Uterus (tissue), 2 donors: ENCODE results near the gene PIK3CD.

Experiments used
- CTCF ChIP-seq, 4 experiments: fragments of 200-600 bp in 2 of 4; fragments of 450-650 bp in 2 of 4; sonication (generic) in 2 of 4; IDR thresholded peaks; one replicate each; pipeline ENCODE4 v1.5.1; 2016 to 2019; ENCODE audit warnings: antibody characterized with exemption in 4 of 4, mild to moderate bottlenecking in 2 of 4, moderate library complexity in 1 of 4
- POLR2A ChIP-seq, 2 donors: fragments of 450-650 bp; IDR thresholded peaks; one replicate each; pipeline ENCODE4 v1.6.1; 2016; ENCODE audit warnings: antibody characterized with exemption in 2 of 2, mild to moderate bottlenecking in 1 of 2, moderate library complexity in 1 of 2

- TF ChIP-seq CTCF (IDR thresholded peaks at IDR 0.05) (no peak), POLR2A (IDR thresholded peaks at IDR 0.05) (no peak)
These were observed 39.2 kb upstream of the PIK3CD start for GRCh38 chr1:9612162-9612845.
